Neural cell (in vitro differentiated cells): ENCODE results near the gene ATP5PO. TPM values are rescaled to one million over a fixed set of nuclear protein-coding genes. Genes with fewer than 3 reads are reported as not detected.

Experiments used
- H2AFZ ChIP-seq: fragments of 200-600, 300-800 bp; sonication (generic), shearing (Covaris generic); 2 replicates; pipeline ENCODE4 v1.6.0; 2014; ENCODE audit warnings: low read depth, mild to moderate bottlenecking, antibody characterized with exemption, low read length, moderate library complexity
- H3F3A ChIP-seq: fragments of 200-600 bp; shearing (Covaris generic); 2 replicates; pipeline ENCODE4 v1.6.1; 2016; ENCODE audit warnings: mild to moderate bottlenecking, moderate library complexity, mixed read lengths, antibody characterized with exemption, low read length; ENCODE audit not compliant: insufficient read depth, poor library complexity, severe bottlenecking
- H3K27ac ChIP-seq: fragments of 200-600, 300-800 bp; sonication (generic), shearing (Covaris generic); 2 replicates; pipeline ENCODE4 v1.5.1; 2014; ENCODE audit warnings: mild to moderate bottlenecking, low read length, moderate library complexity
- H3K27me3 ChIP-seq: fragments of 300-800, 200-600 bp; sonication (generic), shearing (Covaris generic); 2 replicates; pipeline ENCODE4 v1.6.0; 2014; ENCODE audit warnings: mild to moderate bottlenecking, low read depth, low read length, moderate library complexity; ENCODE audit not compliant: insufficient read depth
- H3K36me3 ChIP-seq: fragments of 300-800, 200-600 bp; sonication (generic), shearing (Covaris generic); 2 replicates; pipeline ENCODE4 v1.5.1; 2014; ENCODE audit warnings: mild to moderate bottlenecking, antibody characterized with exemption, low read length, moderate library complexity; ENCODE audit not compliant: insufficient read depth
- H3K4me2 ChIP-seq: fragments of 300-800, 200-600 bp; sonication (generic), shearing (Covaris generic); 2 replicates; pipeline ENCODE4 v1.6.0; 2014; ENCODE audit warnings: mild to moderate bottlenecking, low read length
- H3K4me3 ChIP-seq: fragments of 300-800, 200-600 bp; sonication (generic), shearing (Covaris generic); 2 replicates; pipeline ENCODE4 v1.5.1; 2014; ENCODE audit warnings: mild to moderate bottlenecking, low read length, moderate library complexity
- H3K79me2 ChIP-seq: fragments of 200-600 bp; shearing (Covaris generic); replicated peaks from 2 replicates; pipeline ENCODE4 v1.6.0; 2014; ENCODE audit warnings: mild to moderate bottlenecking, low read length, moderate library complexity; ENCODE audit not compliant: insufficient read depth
- H3K9ac ChIP-seq: fragments of 300-800, 200-600 bp; sonication (generic), shearing (Covaris generic); 2 replicates; pipeline ENCODE4 v1.6.1; 2016; ENCODE audit warnings: mild to moderate bottlenecking, low read length, mixed read lengths
- H3K9me2 ChIP-seq: fragments of 200-600 bp; shearing (Covaris generic); 2 replicates; pipeline ENCODE4 v1.6.1; 2016; ENCODE audit warnings: mild to moderate bottlenecking, low read length, mixed read lengths; ENCODE audit not compliant: insufficient read depth
- H3K9me3 ChIP-seq: fragments of 200-600, 300-800 bp; sonication (generic), shearing (Covaris generic); 2 replicates; pipeline ENCODE4 v1.6.1; 2016; ENCODE audit warnings: mild to moderate bottlenecking, mixed run types, low read length, moderate library complexity, mixed read lengths
- H4K20me1 ChIP-seq: fragments of 200-600 bp; shearing (Covaris generic); 2 replicates; pipeline ENCODE4 v1.6.1; 2016; ENCODE audit warnings: mild to moderate bottlenecking, mixed run types; ENCODE audit not compliant: insufficient read depth
- CTCF ChIP-seq: fragments of 450-650 bp; IDR thresholded peaks from 2 replicates; pipeline ENCODE4 v1.5.1; 2014; ENCODE audit warnings: antibody characterized with exemption, mild to moderate bottlenecking, moderate library complexity; ENCODE audit not compliant: poor library complexity, severe bottlenecking
- EP300 ChIP-seq: fragments of 450-650 bp; conservative IDR thresholded peaks from 2 replicates; pipeline ENCODE4 v1.6.1; 2014; ENCODE audit warnings: antibody characterized with exemption, mild to moderate bottlenecking, moderate library complexity; ENCODE audit not compliant: poor library complexity, severe bottlenecking
- EZH2 ChIP-seq: fragments of 200-600, 300-800 bp; shearing (Covaris generic), sonication (generic); IDR thresholded peaks from 2 replicates; pipeline ENCODE4 v1.6.1; 2014; ENCODE audit warnings: antibody characterized with exemption, low read length, borderline replicate concordance, mild to moderate bottlenecking; ENCODE audit not compliant: insufficient read depth, poor library complexity, severe bottlenecking
- MXI1 ChIP-seq: fragments of 450-650 bp; conservative IDR thresholded peaks from 2 replicates; pipeline ENCODE4 v1.6.1; 2014; ENCODE audit warnings: antibody characterized with exemption, mild to moderate bottlenecking; ENCODE audit not compliant: poor library complexity, severe bottlenecking
- POLR2AphosphoS5 ChIP-seq: IDR thresholded peaks from 2 replicates; pipeline ENCODE4 v1.6.1; 2012
- RAD21 ChIP-seq: fragments of 450-650 bp; conservative IDR thresholded peaks from 2 replicates; pipeline ENCODE4 v1.6.1; 2014; ENCODE audit warnings: antibody characterized with exemption, mild to moderate bottlenecking, moderate library complexity
- REST ChIP-seq: IDR thresholded peaks from 2 replicates; pipeline ENCODE4 v1.6.1; 2012; ENCODE audit warnings: borderline replicate concordance
- SMC3 ChIP-seq: fragments of 450-650 bp; conservative IDR thresholded peaks from 2 replicates; pipeline ENCODE4 v1.6.1; 2014; ENCODE audit warnings: antibody characterized with exemption, mild to moderate bottlenecking, moderate library complexity; ENCODE audit not compliant: poor library complexity
- TAF1 ChIP-seq: IDR thresholded peaks from 2 replicates; pipeline ENCODE4 v1.6.1; 2012; ENCODE audit warnings: low read depth
- polyA plus RNA-seq: library from polyadenylated mRNA; depleted of rRNA; stranded (reverse); fragments of >200 nt; gene quantifications from 2 replicates; pipeline ENCODE4 v1.2.3, GENCODE V29; 2014

ATP5PO gene
- polyA plus RNA-seq, 1 donor from 2014 or later = 439 TPM

- TF ChIP-seq REST (no peak), MXI1 (no peak), EZH2 (no peak), POLR2AphosphoS5 (no peak), TAF1 (no peak), EP300 (no peak), SMC3 (no peak), CTCF (no peak), RAD21 (no peak)
- Histone ChIP-seq H3K27me3 (no peaks in the 10 kb centered on the region), H3K9ac (no peak overlapping the region), H4K20me1 (no peaks in the 10 kb centered on the region), H3K4me3 (no peak overlapping the region), H3K9me3 (no peaks in the 10 kb centered on the region), H3F3A (no peaks in the 10 kb centered on the region), H2AFZ (no peak overlapping the region), H3K79me2 (no peaks in the 10 kb centered on the region), H3K27ac (no peak overlapping the region), H3K4me2 (no peak overlapping the region), H3K36me3 (no peaks in the 10 kb centered on the region), H3K9me2 (no peaks in the 10 kb centered on the region)
These were observed 27.7 kb upstream of the ATP5PO start for GRCh38 chr21:33943293-33943692.

GRCh38 chr21:33942426-33942825 lies 26.8 kb upstream of the ATP5PO start:
- TF ChIP-seq REST (no peak), EP300 (no peak), POLR2AphosphoS5 (no peak), EZH2 (no peak), SMC3 (no peak), MXI1 (no peak), CTCF (no peak), RAD21 (no peak), TAF1 (no peak)
- Histone ChIP-seq H3K79me2 (no peaks in the 10 kb centered on the region), H3K9ac (no peak overlapping the region), H3K9me3 (no peaks in the 10 kb centered on the region), H3K36me3 (no peaks in the 10 kb centered on the region), H3K27ac (no peak overlapping the region), H3F3A (no peaks in the 10 kb centered on the region), H3K4me2 (no peak overlapping the region), H3K9me2 (no peaks in the 10 kb centered on the region), H4K20me1 (no peaks in the 10 kb centered on the region), H3K27me3 (no peaks in the 10 kb centered on the region), H3K4me3 (no peak overlapping the region), H2AFZ (no peak overlapping the region)
